K562 (cell line): ENCODE data around the gene PCSK2. TPM values are rescaled to one million over a fixed set of nuclear protein-coding genes. Genes with fewer than 3 reads are reported as not detected.
"Not testable (repeated sequence)": the region's sequence is repeated elsewhere in the genome, so short reads cannot be mapped to it uniquely, and the experiment has no call there.

Experiments
- ATAC-seq: fragments of 200-7000 bp; cut with Tn5 transposase; 3 replicates; pipeline ENCODE4 v1.9.1; 2020; ENCODE audit warnings: moderate library complexity
- BruUV-seq: library from RNA; stranded (reverse); fragments of 400-500 nt; replicated peaks from 2 replicates; lab custom pipeline; 2021; lab: Mats Ljungman, UMichigan
- CTCF ChIA-PET: fragments of 300-600 bp; formaldehyde crosslinking; extraction: SDS; loops from one replicate; lab custom pipeline; 2021; ENCODE audit warnings: low intra/inter-chr PET ratio; lab: Yijun Ruan, JAX
- POLR2A ChIA-PET: fragments of 300-600, 350-650 bp; sonication (Branson Sonifier 250); formaldehyde crosslinking; extraction: SDS; loops from one replicate; lab custom pipeline; 2021; ENCODE audit warnings: antibody characterized with exemption, inconsistent platforms; lab: Yijun Ruan, JAX
- DNase-seq, 4 experiments: peaks; one replicate each; pipeline versions ENCODE4 v3.0.0 to v3.0.0-alpha.2; 2011 to 2018; ENCODE audit warnings: low spot score in 3 of 4, mixed read lengths in 3 of 4; ENCODE audit errors: extremely low read depth in 1 of 4
- FAIRE-seq: peaks from 2 replicates; lab custom pipeline; 2011; peaks lifted over from hg19 to GRCh38; lab: Jason Lieb, UNC
- H2AFZ ChIP-seq: 2 replicates; pipeline ENCODE4 v1.6.0; 2011; ENCODE audit warnings: low read depth, low read length, control low read depth, inconsistent platforms
- H3K27ac ChIP-seq: fragments of 200-600 bp; 3 replicates; pipeline ENCODE4 v1.8.0; 2011; ENCODE audit warnings: low read depth, mild to moderate bottlenecking, control low read depth, inconsistent platforms, low read length, moderate library complexity, mixed read lengths; ENCODE audit errors: extremely low read depth
- H3K27me3 ChIP-seq, 2 experiments: fragments of 300-600 bp in 1 of 2; 2 replicates in 1 of 2; 3 replicates in 1 of 2; pipeline versions ENCODE4 v1.6.0 to v1.8.0; 2011; ENCODE audit warnings: inconsistent platforms in 2 of 2, low read length in 2 of 2, mild to moderate bottlenecking in 1 of 2, mixed read lengths in 1 of 2, moderate library complexity in 1 of 2; ENCODE audit not compliant: control insufficient read depth in 2 of 2, insufficient read depth in 2 of 2
- H3K36me3 ChIP-seq: fragments of 300-600 bp; 3 replicates; pipeline ENCODE4 v1.8.0; 2011; ENCODE audit warnings: mild to moderate bottlenecking, low read length, inconsistent platforms; ENCODE audit not compliant: control insufficient read depth, insufficient read depth
- H3K4me1 ChIP-seq, 2 experiments: fragments of 200-600 bp in 1 of 2; replicated peaks in 1 of 2; 2 replicates in 1 of 2; 3 replicates in 1 of 2; pipeline versions ENCODE4 v1.5.1 to v1.8.0; 2011; ENCODE audit warnings: inconsistent platforms in 2 of 2, low read length in 2 of 2, mild to moderate bottlenecking in 1 of 2, mixed read lengths in 1 of 2, moderate library complexity in 1 of 2; ENCODE audit not compliant: control insufficient read depth in 2 of 2, insufficient read depth in 2 of 2
- H3K4me2 ChIP-seq: 2 replicates; pipeline ENCODE4 v1.6.1; 2011; ENCODE audit warnings: low read length, control low read depth, inconsistent platforms, mixed read lengths; ENCODE audit not compliant: insufficient read depth
- H3K4me3 ChIP-seq: fragments of 200-600 bp; sonication (generic), shearing (Covaris generic); 2 replicates; pipeline ENCODE4 v1.5.1; 2016; ENCODE audit warnings: control low read depth, inconsistent platforms
- H3K79me2 ChIP-seq: fragments of 200-600 bp; 3 replicates; pipeline ENCODE4 v1.8.0; 2011; ENCODE audit warnings: low read length, inconsistent platforms; ENCODE audit not compliant: control insufficient read depth, insufficient read depth
- H3K9ac ChIP-seq, 2 experiments: 2 replicates each; pipeline versions ENCODE4 v1.6.0 to v1.6.1; 2011; ENCODE audit warnings: low read depth in 2 of 2, low read length in 2 of 2, control low read depth in 1 of 2, inconsistent platforms in 1 of 2, mild to moderate bottlenecking in 1 of 2, mixed read lengths in 1 of 2; ENCODE audit not compliant: insufficient read depth in 1 of 2
- H3K9me1 ChIP-seq: one replicate; pipeline ENCODE4 v1.6.0; 2011; ENCODE audit warnings: inconsistent platforms, mild to moderate bottlenecking, low read length, moderate library complexity; ENCODE audit not compliant: control insufficient read depth, insufficient read depth
- H3K9me3 ChIP-seq: replicated peaks from 2 replicates; pipeline ENCODE4 v1.5.1; 2011; ENCODE audit warnings: low read depth, low read length, inconsistent platforms; ENCODE audit not compliant: control insufficient read depth, insufficient read depth
- H4K20me1 ChIP-seq: replicated peaks from 2 replicates; pipeline ENCODE4 v1.6.1; 2011; ENCODE audit warnings: low read length, inconsistent platforms, mixed read lengths; ENCODE audit not compliant: control insufficient read depth, insufficient read depth
- BCLAF1 ChIP-seq, 2 experiments: fragments of 450-650 bp in 1 of 2; IDR thresholded peaks; 2 replicates each; pipeline ENCODE4 v1.6.1; 2011 to 2017; ENCODE audit warnings: low read depth in 2 of 2, antibody characterized with exemption in 1 of 2, borderline replicate concordance in 1 of 2, low read length in 1 of 2, mild to moderate bottlenecking in 1 of 2, mixed read lengths in 1 of 2; ENCODE audit not compliant: control insufficient read depth in 1 of 2
- HMG20B ChIP-seq: fragments of 250-450 bp; sonication (Bioruptor Pico); IDR thresholded peaks from 2 replicates; pipeline ENCODE4 v1.5.0; 2021; ENCODE audit warnings: mild to moderate bottlenecking
- MBD2 ChIP-seq: sonication (generic); IDR thresholded peaks from 2 replicates; pipeline ENCODE4 v1.6.1; 2016; ENCODE audit warnings: low read depth, borderline replicate concordance
- SIX5 ChIP-seq, 2 experiments: IDR thresholded peaks; 2 replicates each; pipeline ENCODE4 v1.6.1; 2011; ENCODE audit warnings: low read length in 2 of 2, borderline replicate concordance in 1 of 2, low read depth in 1 of 2, mild to moderate bottlenecking in 1 of 2, moderate library complexity in 1 of 2; ENCODE audit not compliant: insufficient read depth in 1 of 2
- TCF15 ChIP-seq: fragments of 250-450 bp; sonication (Bioruptor Pico); IDR thresholded peaks from 2 replicates; pipeline ENCODE4 v1.8.0; 2022; ENCODE audit warnings: moderate library complexity, mild to moderate bottlenecking, inconsistent platforms
- ZNF212 ChIP-seq: fragments of 450-650 bp; formaldehyde crosslinking; IDR thresholded peaks from 2 replicates; pipeline ENCODE4 v1.4.0; 2020; ENCODE audit warnings: mild to moderate bottlenecking
- ZNF431 ChIP-seq: sonication (generic); formaldehyde crosslinking; IDR thresholded peaks from 2 replicates; pipeline ENCODE4 v1.8.0; 2022; ENCODE audit warnings: mild to moderate bottlenecking, missing genetic modification reagents
- WGBS: fragments of 100-300 bp; shearing (Covaris generic); methylation state at CpG from one replicate; pipeline ENCODE4 v1.1.6; 2016; ENCODE audit warnings: low coverage, mixed read lengths; ENCODE audit not compliant: insufficient coverage; ENCODE audit errors: missing lambda C conversion rate; 5-methylcytosine and 5-hydroxymethylcytosine counted together
- in situ Hi-C: fragments of 300-500 bp; cut with MboI; formaldehyde crosslinking; loops from 4 replicates; pipeline ENCODE4 v1.15.0; 2018; ENCODE audit warnings: inconsistent platforms, mixed read lengths
- intact Hi-C: fragments of 100-400 bp; cut with micrococcal nuclease; formaldehyde crosslinking; loops from 2 replicates; pipeline ENCODE4 v1.14.2; 2022
- polyA plus RNA-seq, 8 experiments: library from polyadenylated mRNA; depleted of rRNA in 4 of 8; stranded (reverse) in 5 of 8; unstranded in 3 of 8; fragments of >200 nt; fragmentation: Nextera tagmentation in 2 of 8; fragmentation: Illumina TruSeq in 1 of 8; extraction: Ambion mirVana in 2 of 8; extraction: Trizol in 1 of 8; gene quantifications; 2 replicates each; pipeline versions ENCODE4 v1.2.1 to v1.2.3, GENCODE V29; 2011 to 2014; ENCODE audit warnings: inconsistent platforms in 1 of 8, missing spikeins in 1 of 8
- total RNA-seq, 7 experiments: library from RNA; depleted of rRNA in 6 of 7; stranded (reverse); fragments of >200 nt in 6 of 7; fragmentation: Illumina TruSeq in 2 of 7; extraction: Trizol in 2 of 7; gene quantifications; 2 replicates each; pipeline versions ENCODE4 v1.2.1 to v1.2.3, GENCODE V29; 2011 to 2021; ENCODE audit warnings: low replicate concordance in 1 of 7

PCSK2 gene
- total and polyA plus RNA-seq, 9 of the 15 experiments (the other 6 are each of a cell fraction or from before 2014, with no cell fraction given), result 0.04 to 0.07 (median 0.05) TPM; not detected in 6

- no peaks in the 10 kb centered on the region for H3K9me3 ChIP-seq
Observed at GRCh38 chr20:17215167-17215566, 11.7 kb upstream of the PCSK2 start.

DNA sequence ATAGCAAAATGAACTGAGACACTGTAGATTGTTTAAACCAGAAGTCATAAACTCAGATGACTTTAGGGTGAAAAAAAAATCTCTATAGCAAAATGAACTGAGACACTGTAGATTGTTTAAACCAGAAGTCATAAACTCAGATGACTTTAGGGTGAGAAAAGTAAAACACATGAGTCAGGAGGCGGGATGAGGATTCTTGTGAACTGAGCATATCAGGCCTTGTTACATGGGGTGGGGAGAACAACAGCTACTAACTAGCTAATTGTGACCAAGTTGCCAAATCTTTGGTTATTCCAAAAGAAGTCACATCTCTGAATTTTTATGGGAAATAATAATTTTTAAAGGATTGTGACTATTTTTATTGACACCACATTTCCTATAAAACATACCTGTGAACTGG is 7.0 kb upstream of the PCSK2 start:
- H3K9me3 ChIP-seq, H3K27ac ChIP-seq, H3K4me3 ChIP-seq, H4K20me1 ChIP-seq, H3K36me3 ChIP-seq, CTCF ChIA-PET, H3K9ac ChIP-seq, H3K27me3 ChIP-seq, DNase-seq, POLR2A ChIA-PET, H3K9me1 ChIP-seq, in situ Hi-C loops, H2AFZ ChIP-seq, FAIRE-seq, H3K79me2 ChIP-seq, ATAC-seq, H3K4me2 ChIP-seq, BruUV-seq, H3K4me1 ChIP-seq: not testable (repeated sequence)
- intact Hi-C loops, result loop anchor here (10.0 kb wide), 1 partner anchor 215 kb away; no protein-coding TSS in a partner anchor
- 0% methylated on average over 1 of the region's 1 CpG for WGBS

More at GRCh38 chr20:17215167-17215566, 11.7 kb upstream of the PCSK2 start:
- FAIRE-seq (no peak), ATAC-seq (no peak), DNase-seq (no peak)
- no peak for TF ChIP-seq BCLAF1 (IDR thresholded peaks at IDR 0.05; ENCODE audit: borderline replicate concordance in 1 of 2, control insufficient read depth in 1 of 2, low read depth in 2 of 2, low read length in 1 of 2)
- no peak for TF ChIP-seq HMG20B (CRISPR knock-in tag)
- TF ChIP-seq ZNF212 (CRISPR knock-in tag), result no peak
- no peak for TF ChIP-seq SIX5 (IDR thresholded peaks at IDR 0.05; ENCODE audit: borderline replicate concordance in 1 of 2, insufficient read depth in 1 of 2, low read depth in 1 of 2, low read length in 2 of 2)
- TF ChIP-seq ZNF431 (CRISPR knock-in tag), result no peak
- TF ChIP-seq MBD2, result no peak
- no peak for TF ChIP-seq TCF15 (CRISPR knock-in tag)
- Histone ChIP-seq H3K9ac (no peak overlapping the region), H3K4me2 (no peak overlapping the region), H3K4me1 (no peaks in the 10 kb centered on the region), H3K79me2 (no peaks in the 10 kb centered on the region), H4K20me1 (no peaks in the 10 kb centered on the region), H3K4me3 (no peak overlapping the region), H3K36me3 (no peaks in the 10 kb centered on the region), H3K9me1 (no peaks in the 10 kb centered on the region), H3K27ac (no peak overlapping the region), H2AFZ (no peak overlapping the region), H3K27me3 (no peaks in the 10 kb centered on the region)
- ChIA-PET POLR2A (no interaction called here), CTCF (no interaction called here)
- in situ Hi-C loops, result no loop called here
- BruUV-seq, result no TSS peak
- intact Hi-C loops, result no loop called here
